Hematopoietic multipotent progenitor cell treated with erythropoietin and hydrocortisone succinate and interleukin-3 and kit ligand, for 15 days (in vitro differentiated cells): ENCODE measurements around the gene MCC.
"Not testable (repeated sequence)": the region's sequence is repeated elsewhere in the genome, so short reads cannot be mapped to it uniquely, and the experiment has no call there.

Experiments
- DNase-seq: peaks from one replicate; pipeline ENCODE4 v3.0.0-alpha.2; 2015; ENCODE audit warnings: low spot score

The MCC gene

DNA sequence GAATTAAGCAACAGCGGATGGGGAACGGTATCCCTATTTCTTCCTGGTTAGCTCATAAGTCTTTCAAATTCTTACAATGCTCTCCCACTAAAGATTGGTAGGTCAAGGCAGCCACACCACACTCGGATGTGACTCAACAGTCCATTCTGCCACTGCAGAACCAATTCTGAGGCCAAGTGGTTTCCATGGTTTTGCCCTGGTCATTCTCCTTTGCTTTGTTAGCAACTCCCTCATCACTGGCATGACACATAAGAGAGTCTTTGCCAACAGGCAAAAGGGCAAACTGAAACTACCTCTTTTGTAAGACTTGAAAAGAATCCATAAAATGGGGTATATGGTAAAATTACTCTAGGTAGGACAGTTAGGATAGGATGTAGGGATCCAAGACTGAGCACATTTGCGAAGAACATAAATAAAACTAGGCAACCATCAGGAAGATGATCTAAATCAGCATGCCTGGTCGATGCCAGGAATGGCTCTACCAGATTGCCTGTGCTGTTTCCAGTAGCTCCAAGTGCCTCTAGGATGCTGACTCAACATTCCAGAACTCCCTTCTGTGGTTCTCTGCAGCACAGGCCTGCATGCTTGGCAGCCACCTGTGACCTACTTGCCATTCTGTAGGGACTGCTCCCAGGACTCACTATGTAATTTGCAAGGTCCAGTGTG, 406.2 kb downstream of the MCC start:
- no peak for DNase-seq

DNA sequence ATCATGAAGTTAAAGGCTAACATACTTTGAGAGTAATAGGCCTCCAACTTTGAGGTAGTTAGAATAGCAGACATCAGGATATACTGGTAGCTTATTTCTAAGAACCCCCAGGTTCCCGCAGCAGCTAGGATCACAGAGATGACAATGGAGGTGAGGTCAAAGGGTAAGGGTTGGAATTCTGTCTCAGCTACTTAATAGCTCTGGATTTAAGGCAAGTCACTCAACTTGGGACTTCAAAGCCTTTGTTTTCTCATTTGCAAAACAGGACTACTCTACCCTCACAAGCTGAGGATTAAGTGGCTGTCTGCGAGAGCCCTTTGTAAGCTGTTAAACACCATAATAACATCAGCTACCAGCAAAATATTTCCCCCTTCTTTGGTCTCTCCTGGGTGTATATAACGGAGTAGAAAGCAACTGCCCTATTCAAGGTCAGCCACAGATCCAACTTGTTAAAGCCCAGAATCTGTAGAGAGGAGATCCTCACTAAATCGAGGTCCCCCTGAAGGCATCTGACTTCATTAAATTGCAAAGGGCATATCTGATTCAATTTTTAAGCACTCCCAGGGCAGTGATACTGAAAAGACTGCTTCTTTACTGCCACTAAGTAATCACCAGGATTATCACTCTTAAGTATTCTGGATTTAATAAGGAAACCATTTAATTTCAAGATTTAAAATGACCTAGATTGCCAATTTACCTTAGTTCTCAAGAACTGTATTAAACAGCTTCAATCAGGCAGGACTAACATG, 407.0 kb downstream of the MCC start:
- DNase-seq, result no peak

DNA sequence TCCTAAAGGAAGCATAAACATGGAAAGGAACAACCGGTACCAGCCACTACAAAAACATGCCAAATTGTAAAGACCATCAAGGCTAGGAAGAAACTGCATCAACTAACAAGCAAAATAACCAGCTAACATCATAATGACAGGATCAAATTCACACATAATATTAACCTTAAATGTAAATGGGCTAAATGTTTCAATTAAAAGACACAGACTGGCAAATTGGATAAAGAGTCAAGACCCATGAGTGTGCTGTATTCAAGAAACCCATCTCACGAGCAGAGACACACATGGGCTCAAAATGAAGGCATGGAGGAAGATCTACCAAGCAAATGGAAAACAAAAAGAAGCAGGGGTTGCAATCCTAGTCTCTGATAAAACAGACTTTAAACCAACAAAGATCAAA, 411.6 kb downstream of the MCC start:
- not testable (repeated sequence) for DNase-seq

DNA sequence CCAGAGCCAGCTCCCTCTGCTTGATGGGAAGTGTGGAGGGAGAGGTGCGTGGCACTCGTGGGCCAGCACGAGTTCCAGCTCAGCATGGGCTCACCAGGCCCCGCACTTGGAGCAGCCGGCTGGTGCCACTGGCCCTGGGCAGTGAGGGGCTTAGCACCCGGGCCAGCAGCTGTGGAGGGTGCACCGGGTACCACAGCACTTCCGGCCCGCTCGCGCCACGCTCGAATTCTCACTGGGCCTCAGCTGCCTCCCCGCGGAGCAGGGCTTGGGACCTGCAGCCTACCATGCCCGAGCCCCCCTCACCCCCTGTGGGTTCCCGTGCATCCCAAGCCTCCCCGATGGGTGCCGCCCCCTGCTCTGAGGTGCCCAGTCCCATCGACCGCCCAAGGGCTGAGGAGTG, 413.2 kb downstream of the MCC start:
- no peak for DNase-seq

GRCh38 chr5:113073629-113074034, 414.6 kb downstream of the MCC start:
- DNase-seq, result not testable (repeated sequence)

DNA sequence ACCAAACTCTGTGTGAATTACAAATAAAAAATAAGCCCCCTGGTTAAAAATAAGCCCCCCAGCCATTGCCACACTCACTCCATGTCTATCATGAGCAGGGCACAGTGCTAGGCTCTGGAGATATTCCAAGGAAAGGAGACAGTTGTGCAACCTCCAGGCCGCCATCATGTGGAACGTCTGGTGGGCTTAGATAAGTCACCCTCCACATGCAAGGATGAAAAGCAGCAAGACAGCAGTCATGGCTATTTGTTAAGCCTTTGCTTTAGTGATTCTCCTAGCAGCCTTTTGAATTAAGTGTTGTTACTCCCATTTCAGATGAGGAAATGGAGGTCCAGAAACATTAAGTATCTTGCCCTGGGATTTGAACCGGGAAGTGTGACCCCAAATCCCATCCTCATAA, 416.9 kb downstream of the MCC start:
- DNase-seq, result no peak

DNA sequence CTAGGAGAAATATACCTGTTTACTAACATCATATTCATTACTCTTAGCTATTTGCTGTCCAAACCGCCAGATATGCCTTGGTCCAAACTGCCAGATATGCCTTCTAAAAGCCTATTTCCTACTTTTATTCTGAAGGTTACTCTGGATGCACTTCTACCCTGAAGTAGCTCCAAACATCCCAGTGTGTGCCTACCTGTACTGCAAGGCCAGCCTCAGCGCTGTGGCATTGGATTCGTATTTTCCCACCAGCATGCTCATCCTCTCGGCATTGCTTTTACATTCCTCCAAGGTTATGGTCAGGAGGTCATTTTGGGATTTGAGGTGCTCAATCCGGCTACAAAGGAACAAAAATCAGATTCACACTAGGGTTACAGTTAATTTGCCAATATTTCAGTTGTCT, 417.4 kb downstream of the MCC start:
- no peak for DNase-seq

DNA sequence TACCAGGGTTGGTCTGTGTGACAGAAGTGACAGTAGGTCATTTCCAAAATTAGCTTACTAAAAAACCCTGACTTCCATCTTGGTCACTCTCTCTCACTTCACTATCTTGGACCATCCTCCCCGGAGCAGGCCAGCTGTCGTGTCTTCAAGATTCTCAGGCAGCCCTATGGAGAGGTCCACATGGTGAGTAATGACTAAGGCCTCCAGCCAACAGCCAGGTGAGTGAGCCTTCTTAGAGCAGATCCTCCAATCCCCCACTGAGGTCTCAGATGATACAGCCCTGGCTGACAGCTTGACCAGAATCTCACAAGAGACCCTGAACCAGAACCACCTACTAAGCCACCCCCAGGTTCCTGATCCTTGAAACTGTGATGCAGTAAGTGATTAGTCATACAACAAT, 419.7 kb downstream of the MCC start:
- no peak for DNase-seq

GRCh38 chr5:113067635-113068344, 420.5 kb downstream of the MCC start:
- DNase-seq, result no peak

GRCh38 chr5:113065626-113066025, 422.6 kb downstream of the MCC start:
- DNase-seq, result no peak

DNA sequence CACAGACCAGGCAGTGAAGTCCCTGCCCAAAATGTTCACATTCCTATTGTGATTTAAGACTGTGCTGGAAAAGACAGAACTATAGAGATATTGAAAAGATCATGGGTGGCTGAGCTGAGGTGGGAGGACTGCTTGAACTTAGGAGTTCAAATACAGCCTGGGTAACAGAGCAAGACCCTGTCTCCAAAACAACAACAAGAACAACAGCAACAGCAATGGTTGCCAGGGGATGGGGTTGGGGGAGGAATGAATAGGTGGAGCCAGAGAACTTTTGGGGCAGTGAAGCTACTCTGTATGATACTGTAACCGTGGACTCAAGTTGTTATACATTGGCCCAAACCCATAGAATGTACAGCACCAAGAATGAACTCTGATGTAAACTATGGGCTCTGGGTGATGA, 423.4 kb downstream of the MCC start:
- DNase-seq, result no peak

GRCh38 chr5:113063927-113064326, 424.3 kb downstream of the MCC start:
- DNase-seq, result no peak

- no peak for DNase-seq
Measured at GRCh38 chr5:113062869-113063508, 425.3 kb downstream of the MCC start.

GRCh38 chr5:113061846-113062780, 426.1 kb downstream of the MCC start:
- DNase-seq, result no peak

DNA sequence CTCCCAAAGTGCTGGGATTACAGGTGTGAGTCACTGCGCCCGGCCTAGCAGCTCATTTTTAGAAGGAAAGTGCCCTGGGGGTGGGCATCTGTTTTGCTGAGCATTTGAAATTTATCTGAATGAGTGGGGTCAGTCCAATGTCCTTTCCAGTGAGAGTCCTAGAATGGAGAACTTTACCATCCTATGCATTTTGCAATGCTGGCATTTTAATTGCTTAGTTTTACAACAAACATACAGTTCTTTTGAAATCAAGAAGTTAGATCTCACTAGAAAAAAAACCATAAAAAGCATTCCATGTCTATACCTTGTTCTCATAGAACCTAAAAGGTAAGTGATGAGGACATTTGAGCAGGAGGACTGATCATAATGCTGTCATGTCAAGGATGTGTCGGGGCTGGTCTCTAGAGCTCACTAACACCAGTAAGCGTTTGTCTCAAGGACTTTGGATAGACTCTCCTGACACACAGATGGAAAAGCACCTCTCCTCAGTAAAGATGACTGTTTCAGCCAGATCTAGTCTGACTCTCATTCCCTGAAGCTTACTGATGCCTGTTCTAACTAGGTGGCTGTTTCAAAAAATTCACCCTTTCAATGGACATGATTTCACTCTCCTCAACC, 427.7 kb downstream of the MCC start:
- no peak for DNase-seq

- no peak for DNase-seq
Measured at GRCh38 chr5:113059232-113060040, 428.8 kb downstream of the MCC start.

GRCh38 chr5:113058706-113059226, 429.5 kb downstream of the MCC start:
- no peak for DNase-seq

GRCh38 chr5:113058269-113058668, 430.0 kb downstream of the MCC start:
- DNase-seq, result no peak

DNA sequence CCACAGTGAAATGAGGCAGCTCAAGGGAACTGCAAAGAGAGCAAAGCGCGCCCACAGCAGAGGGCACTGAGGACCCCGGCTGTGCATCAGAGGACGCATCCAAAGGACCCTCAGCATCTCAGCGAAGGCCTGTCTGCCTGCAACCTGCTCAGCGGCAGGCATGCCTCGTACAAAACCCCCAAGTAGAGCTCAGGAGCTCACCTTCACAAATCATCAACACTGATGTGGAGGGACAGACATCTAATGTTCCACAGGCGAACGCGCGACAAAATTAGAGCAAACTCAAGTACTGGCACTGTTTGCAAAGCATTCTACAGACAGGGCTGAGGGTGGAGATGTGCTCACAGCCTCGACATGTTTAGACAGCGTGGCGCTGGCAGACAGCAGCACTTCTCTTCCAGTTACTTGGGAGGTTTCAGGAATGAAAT, 430.7 kb downstream of the MCC start:
- no peak for DNase-seq

GRCh38 chr5:113056988-113057387, 431.3 kb downstream of the MCC start:
- DNase-seq, result no peak
